Neuronal stem cell (in vitro differentiated cells): Measurements from ENCODE around the gene ALOX15B.

Experiments used
- DNase-seq: peaks from one replicate; pipeline ENCODE4 v3.0.0-alpha.2; 2013; ENCODE audit warnings: low spot score
- H2AFZ ChIP-seq: one replicate; pipeline ENCODE4 v1.6.1; 2013; ENCODE audit warnings: mild to moderate bottlenecking, low read length, inconsistent platforms
- H2AK5ac ChIP-seq: 2 replicates; pipeline ENCODE4 v1.6.1; 2013; ENCODE audit warnings: low read depth, mild to moderate bottlenecking, inconsistent platforms, low read length, moderate library complexity, mixed read lengths
- H2BK120ac ChIP-seq: 2 replicates; pipeline ENCODE4 v1.6.1; 2013; ENCODE audit warnings: low read depth, mild to moderate bottlenecking, inconsistent platforms, low read length, moderate library complexity, mixed read lengths
- H2BK12ac ChIP-seq: one replicate; pipeline ENCODE4 v1.6.1; 2013; ENCODE audit warnings: low read length, inconsistent platforms
- H2BK15ac ChIP-seq: 2 replicates; pipeline ENCODE4 v1.6.1; 2013; ENCODE audit warnings: mild to moderate bottlenecking, low read length, inconsistent platforms, mixed read lengths
- H2BK5ac ChIP-seq: one replicate; pipeline ENCODE4 v1.6.1; 2013; ENCODE audit warnings: inconsistent platforms, mild to moderate bottlenecking, low read length, moderate library complexity
- H3K14ac ChIP-seq: one replicate; pipeline ENCODE4 v1.6.1; 2013; ENCODE audit warnings: low read length, inconsistent platforms
- H3K18ac ChIP-seq: 2 replicates; pipeline ENCODE4 v1.6.1; 2013; ENCODE audit warnings: low read length, inconsistent platforms
- H3K23ac ChIP-seq: 2 replicates; pipeline ENCODE4 v1.6.1; 2013; ENCODE audit warnings: low read depth, mild to moderate bottlenecking, mixed read lengths, low read length, inconsistent platforms; ENCODE audit not compliant: poor library complexity
- H3K27ac ChIP-seq: replicated peaks from 3 replicates; pipeline ENCODE4 v1.5.1; 2013; ENCODE audit warnings: low read length, inconsistent platforms
- H3K27me3 ChIP-seq, 3 experiments: 2 replicates each; pipeline ENCODE4 v1.6.1; 2013; ENCODE audit warnings: low read length in 3 of 3, mild to moderate bottlenecking in 2 of 3, inconsistent platforms in 1 of 3, low read depth in 1 of 3, mixed read lengths in 1 of 3, moderate library complexity in 1 of 3; ENCODE audit not compliant: control insufficient read depth in 3 of 3, insufficient read depth in 3 of 3
- H3K36me3 ChIP-seq, 2 donors: replicated peaks in 1 of 2; 2 replicates each; pipeline ENCODE4 v1.6.1; 2013; ENCODE audit warnings: low read length in 2 of 2; ENCODE audit not compliant: control insufficient read depth in 2 of 2, insufficient read depth in 2 of 2
- H3K4ac ChIP-seq: 2 replicates; pipeline ENCODE4 v1.6.1; 2013; ENCODE audit warnings: inconsistent platforms, mild to moderate bottlenecking, low read length, moderate library complexity
- H3K4me1 ChIP-seq, 2 donors: 1 replicate in 1 of 2; 2 replicates in 1 of 2; pipeline ENCODE4 v1.6.1; 2013; ENCODE audit warnings: low read length in 2 of 2, low read depth in 1 of 2; ENCODE audit not compliant: control insufficient read depth in 2 of 2, insufficient read depth in 1 of 2
- H3K4me2 ChIP-seq: one replicate; pipeline ENCODE4 v1.6.1; 2013; ENCODE audit warnings: mild to moderate bottlenecking, low read length, inconsistent platforms; ENCODE audit not compliant: insufficient read depth, poor library complexity, severe bottlenecking
- H3K4me3 ChIP-seq, 2 donors: 2 replicates each; pipeline ENCODE4 v1.5.1; 2013; ENCODE audit warnings: low read length in 2 of 2, mild to moderate bottlenecking in 2 of 2, inconsistent platforms in 1 of 2, moderate library complexity in 1 of 2
- H3K79me1 ChIP-seq: one replicate; pipeline ENCODE4 v1.6.1; 2013; ENCODE audit warnings: low read depth, mild to moderate bottlenecking, inconsistent platforms, low read length, moderate library complexity
- H3K9ac ChIP-seq: one replicate; pipeline ENCODE4 v1.6.1; 2013; ENCODE audit warnings: mild to moderate bottlenecking, low read depth, low read length, inconsistent platforms; ENCODE audit not compliant: poor library complexity
- H3K9me3 ChIP-seq, 2 donors: replicated peaks in 1 of 2; 2 replicates each; pipeline versions ENCODE3 to v1.6.1; 2013; ENCODE audit warnings: low read length in 2 of 2, mild to moderate bottlenecking in 2 of 2, inconsistent platforms in 1 of 2, low read depth in 1 of 2, mixed read lengths in 1 of 2, moderate library complexity in 1 of 2; ENCODE audit not compliant: control insufficient read depth in 2 of 2, insufficient read depth in 1 of 2
- H4K8ac ChIP-seq: one replicate; pipeline ENCODE4 v1.6.1; 2013; ENCODE audit warnings: low read depth, mild to moderate bottlenecking, inconsistent platforms, low read length, moderate library complexity
- H4K91ac ChIP-seq: one replicate; pipeline ENCODE4 v1.6.1; 2013; ENCODE audit warnings: low read length, low read depth, mild to moderate bottlenecking, inconsistent platforms; ENCODE audit not compliant: poor library complexity
- WGBS, 2 donors: extraction: QIAGEN DNeasy Blood & Tissue Kit; methylation state at CpG; one replicate each; pipeline ENCODE4 v1.1.7; 2013; ENCODE audit warnings: missing lambda C conversion rate in 2 of 2, mixed read lengths in 1 of 2; ENCODE audit not compliant: insufficient read length in 2 of 2, insufficient replicate concordance in 1 of 2; ENCODE audit errors: extremely low coverage in 2 of 2; 5-methylcytosine and 5-hydroxymethylcytosine counted together

The ALOX15B gene

GRCh38 chr17:8062807-8063483 lies 24.1 kb downstream of the ALOX15B start:
- Histone ChIP-seq H3K4ac (no peak overlapping the region), H3K9me3 (no peaks in the 10 kb centered on the region), H2AFZ (no peak overlapping the region), H3K79me1 (no peaks in the 10 kb centered on the region), H2BK15ac (no peak overlapping the region), H3K4me1 (peaks cover 0 to 6% of the 10 kb centered on the region in 2 donors), H3K14ac (no peak overlapping the region), H2BK5ac (no peak overlapping the region), H3K4me3 (no peak overlapping the region), H2BK120ac (no peak overlapping the region), H3K27me3 (peaks cover 3 to 88% (median 55%) of the 10 kb centered on the region in 3 experiments), H3K27ac (no peak overlapping the region), H3K23ac (no peak overlapping the region), H3K36me3 (no peaks in the 10 kb centered on the region), H2AK5ac (no peak overlapping the region), H4K91ac (no peak overlapping the region), H2BK12ac (no peak overlapping the region), H3K18ac (no peak overlapping the region), H3K4me2 (no peak overlapping the region), H3K9ac (no peak overlapping the region), H4K8ac (no peak overlapping the region)
- WGBS, 2 donors, result no CpG with 5 or more reads among the region's 15 CpGs
- no peak for DNase-seq

- Histone ChIP-seq H3K14ac (no peak overlapping the region), H4K91ac (no peak overlapping the region), H2AFZ (no peak overlapping the region), H2BK120ac (no peak overlapping the region), H2BK5ac (no peak overlapping the region), H3K9ac (peak overlapping the region; percentile 44), H3K4ac (no peak overlapping the region), H2AK5ac (peak overlapping the region; percentile 67), H3K4me3 (no peak overlapping the region), H3K18ac (no peak overlapping the region), H2BK12ac (no peak overlapping the region), H3K79me1 (no peaks in the 10 kb centered on the region), H3K27ac (no peak overlapping the region), H3K4me2 (no peak overlapping the region), H2BK15ac (no peak overlapping the region), H3K27me3 (peaks cover 3 to 90% (median 51%) of the 10 kb centered on the region in 3 experiments), H3K36me3 (no peaks in the 10 kb centered on the region), H4K8ac (no peak overlapping the region), H3K9me3 (no peaks in the 10 kb centered on the region), H3K4me1 (peaks cover 0 to 6% of the 10 kb centered on the region in 2 donors), H3K23ac (no peak overlapping the region)
- no CpG with 5 or more reads among the region's 28 CpGs for WGBS, 2 donors
- no peak for DNase-seq
Measured at GRCh38 chr17:8063761-8064534, 25.1 kb downstream of the ALOX15B start.

- no peak overlapping the region for H3K27ac ChIP-seq
Measured at GRCh38 chr17:8064561-8065019, 25.7 kb downstream of the ALOX15B start.

More at GRCh38 chr17:8064561-8065019, 25.7 kb downstream of the ALOX15B start:
- Histone ChIP-seq H4K8ac (no peak overlapping the region), H3K4me1 (peaks cover 0 to 6% of the 10 kb centered on the region in 2 donors), H3K4me2 (no peak overlapping the region), H2BK120ac (no peak overlapping the region), H3K79me1 (no peaks in the 10 kb centered on the region), H3K4ac (no peak overlapping the region), H3K14ac (no peak overlapping the region), H3K18ac (peak overlapping the region; percentile 46), H3K9me3 (no peaks in the 10 kb centered on the region), H3K23ac (no peak overlapping the region), H2BK15ac (peak overlapping the region; percentile 8), H2BK12ac (peak overlapping the region; percentile 89), H3K9ac (no peak overlapping the region), H3K4me3 (peak overlapping the region in 1 of 2 donors; percentile 61), H3K36me3 (no peaks in the 10 kb centered on the region), H3K27me3 (peaks cover 3 to 90% (median 48%) of the 10 kb centered on the region in 3 experiments), H4K91ac (no peak overlapping the region), H2AK5ac (peak overlapping the region; percentile 67), H2AFZ (no peak overlapping the region), H2BK5ac (no peak overlapping the region)
- WGBS, 2 donors, result no CpG with 5 or more reads among the region's 6 CpGs
- no peak for DNase-seq
